H1 (cell line): Measurements from ENCODE around the gene PHF24.
A peak's percentile ranks its signal among the peaks of the same experiment; 100 is the strongest.

ENCODE experiments used
- CBX5 ChIP-seq: fragments of 300-800, 300-1000 bp; sonication (generic); IDR thresholded peaks from 2 replicates; pipeline ENCODE4 v1.7.1; 2016; ENCODE audit warnings: antibody characterized with exemption, low read length, low read depth
- EP300 ChIP-seq, 2 experiments: IDR thresholded peaks; 1 replicate in 1 of 2; 2 replicates in 1 of 2; pipeline ENCODE4 v1.6.1; 2011 to 2012; ENCODE audit warnings: low read depth in 2 of 2, low read length in 2 of 2, mild to moderate bottlenecking in 2 of 2, borderline replicate concordance in 1 of 2, inconsistent platforms in 1 of 2, moderate library complexity in 1 of 2
- EZH2 ChIP-seq: fragments of 200-600 bp; sonication (generic); IDR thresholded peaks from 2 replicates; pipeline ENCODE4 v1.7.1; 2012; ENCODE audit warnings: low read depth, mild to moderate bottlenecking, moderate library complexity, low read length, inconsistent platforms; ENCODE audit not compliant: severe bottlenecking
- GABPA ChIP-seq: IDR thresholded peaks from 2 replicates; pipeline ENCODE4 v1.6.1; 2011; ENCODE audit warnings: mild to moderate bottlenecking, low read length, moderate library complexity, borderline replicate concordance; ENCODE audit not compliant: insufficient read depth
- HDAC6 ChIP-seq: IDR thresholded peaks from one replicate; pipeline ENCODE4 v1.7.1; 2012; ENCODE audit warnings: low read depth, mild to moderate bottlenecking, inconsistent platforms, low read length, moderate library complexity
- JUN ChIP-seq: IDR thresholded peaks from 2 replicates; pipeline ENCODE4 v1.6.1; 2011; ENCODE audit warnings: low read depth, mild to moderate bottlenecking, improper control_type of control experiment, low read length
- JUND ChIP-seq: IDR thresholded peaks from 2 replicates; pipeline ENCODE4 v1.6.1; 2011; ENCODE audit warnings: mild to moderate bottlenecking, improper control_type of control experiment, low read length
- KDM1A ChIP-seq: fragments of 200-600, 300-600 bp; sonication (generic); IDR thresholded peaks from 2 replicates; pipeline ENCODE4 v1.7.1; 2016; ENCODE audit warnings: mild to moderate bottlenecking, low read length, borderline replicate concordance
- POLR2A ChIP-seq, 2 experiments: IDR thresholded peaks; 1 replicate in 1 of 2; 2 replicates in 1 of 2; pipeline ENCODE4 v1.6.1; 2011; ENCODE audit warnings: low read depth in 2 of 2, low read length in 2 of 2, mild to moderate bottlenecking in 2 of 2; ENCODE audit errors: control extremely low read depth in 1 of 2
- POLR2AphosphoS5 ChIP-seq: IDR thresholded peaks from 2 replicates; pipeline ENCODE4 v1.6.1; 2011; ENCODE audit warnings: low read depth, low read length
- ZNF274 ChIP-seq: IDR thresholded peaks from 2 replicates; pipeline ENCODE4 v1.7.0; 2012; ENCODE audit warnings: low read length, borderline replicate concordance; ENCODE audit errors: extremely low read depth
- TF ChIP-seq, protein P1 (sequence below), 3 experiments: IDR thresholded peaks; 1 replicate in 2 of 3; 2 replicates in 1 of 3; pipeline versions ENCODE4 v1.5.1 to v1.6.1; 2011; ENCODE audit warnings: low read length in 3 of 3, mild to moderate bottlenecking in 3 of 3, inconsistent platforms in 2 of 3, low read depth in 1 of 3, moderate library complexity in 1 of 3; ENCODE audit not compliant: insufficient read depth in 1 of 3; ENCODE audit errors: control extremely low read depth in 1 of 3
- TF ChIP-seq, protein P2 (sequence below): IDR thresholded peaks from 2 replicates; pipeline ENCODE4 v1.6.1; 2012; ENCODE audit warnings: inconsistent platforms

DNA sequence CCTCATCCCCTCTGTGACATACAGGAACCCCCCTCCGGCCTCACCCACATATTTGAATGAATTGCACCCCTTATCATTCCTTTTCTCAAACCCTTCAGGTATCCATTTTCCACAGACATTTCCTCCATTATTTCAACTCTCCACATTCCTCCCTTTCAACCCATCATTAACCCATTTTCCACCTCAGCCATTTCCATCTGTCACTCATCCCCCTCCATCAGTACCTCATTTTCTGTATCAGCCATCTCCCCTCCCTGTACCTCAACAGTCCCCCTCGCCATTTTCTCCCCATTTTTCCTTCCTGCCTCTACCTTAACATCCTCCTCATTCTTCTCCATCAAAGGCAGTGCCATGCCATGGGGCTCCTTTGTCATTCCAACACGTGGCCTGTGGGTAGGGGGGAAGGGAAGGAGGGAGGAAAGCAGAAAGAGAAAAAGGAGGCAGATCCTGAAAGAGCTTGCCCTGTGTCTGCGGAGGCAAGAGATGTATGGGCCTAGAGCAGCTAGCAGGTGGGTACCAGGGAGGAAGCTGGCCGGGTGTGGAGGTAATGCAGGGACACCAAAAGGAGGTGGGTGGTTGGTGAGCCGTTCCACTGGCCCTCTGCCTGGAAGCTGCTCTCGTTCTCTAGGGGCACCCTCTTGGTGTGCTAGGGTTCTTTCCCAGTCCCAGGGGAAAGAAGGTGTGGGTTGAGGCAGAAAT lies 33.0 kb downstream of the PHF24 start:
- TF ChIP-seq EZH2 (no peak), CBX5 (no peak), ZNF274 (no peak), KDM1A (0 out of 2 replicates have a peak, but pooled peaks have one; percentile 13), POLR2AphosphoS5 (peak; percentile 33; the same call in 1 of the 2 replicates), EP300 (IDR thresholded peaks at IDR 0.05; ENCODE audit: borderline replicate concordance in 1 of 2, low read depth in 2 of 2, low read length in 2 of 2) (no peak), JUN (no peak), HDAC6 (no peak), POLR2A (IDR thresholded peaks at IDR 0.05; ENCODE audit: control extremely low read depth in 1 of 2, low read depth in 2 of 2, low read length in 2 of 2) (no peak; a peak in 1 of 3 replicates), GABPA (no peak), JUND (no peak)
- TF ChIP-seq, protein P1, sequence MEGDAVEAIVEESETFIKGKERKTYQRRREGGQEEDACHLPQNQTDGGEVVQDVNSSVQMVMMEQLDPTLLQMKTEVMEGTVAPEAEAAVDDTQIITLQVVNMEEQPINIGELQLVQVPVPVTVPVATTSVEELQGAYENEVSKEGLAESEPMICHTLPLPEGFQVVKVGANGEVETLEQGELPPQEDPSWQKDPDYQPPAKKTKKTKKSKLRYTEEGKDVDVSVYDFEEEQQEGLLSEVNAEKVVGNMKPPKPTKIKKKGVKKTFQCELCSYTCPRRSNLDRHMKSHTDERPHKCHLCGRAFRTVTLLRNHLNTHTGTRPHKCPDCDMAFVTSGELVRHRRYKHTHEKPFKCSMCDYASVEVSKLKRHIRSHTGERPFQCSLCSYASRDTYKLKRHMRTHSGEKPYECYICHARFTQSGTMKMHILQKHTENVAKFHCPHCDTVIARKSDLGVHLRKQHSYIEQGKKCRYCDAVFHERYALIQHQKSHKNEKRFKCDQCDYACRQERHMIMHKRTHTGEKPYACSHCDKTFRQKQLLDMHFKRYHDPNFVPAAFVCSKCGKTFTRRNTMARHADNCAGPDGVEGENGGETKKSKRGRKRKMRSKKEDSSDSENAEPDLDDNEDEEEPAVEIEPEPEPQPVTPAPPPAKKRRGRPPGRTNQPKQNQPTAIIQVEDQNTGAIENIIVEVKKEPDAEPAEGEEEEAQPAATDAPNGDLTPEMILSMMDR (IDR thresholded peaks at IDR 0.05; ENCODE audit: control extremely low read depth in 1 of 3, insufficient read depth in 1 of 3, low read depth in 1 of 3, low read length in 3 of 3) = no peak
- TF ChIP-seq, protein P2, sequence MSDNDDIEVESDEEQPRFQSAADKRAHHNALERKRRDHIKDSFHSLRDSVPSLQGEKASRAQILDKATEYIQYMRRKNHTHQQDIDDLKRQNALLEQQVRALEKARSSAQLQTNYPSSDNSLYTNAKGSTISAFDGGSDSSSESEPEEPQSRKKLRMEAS = peak; percentile 98
